A549 (cell line): Measurements from ENCODE around the gene EDARADD. TPM values are rescaled to one million over a fixed set of nuclear protein-coding genes. Genes with fewer than 3 reads are reported as not detected.
"Not testable (repeated sequence)": the region's sequence is repeated elsewhere in the genome, so short reads cannot be mapped to it uniquely, and the experiment has no call there.

Source experiments
- ATAC-seq, 2 experiments: fragments of 200-7000 bp in 1 of 2; fragments of >200 bp in 1 of 2; cut with Nextera tagmentation in 1 of 2; cut with Tn5 transposase in 1 of 2; 3 replicates each; pipeline versions ENCODE4 v1.8.0 to v1.9.1; 2018 to 2020; ENCODE audit warnings: mild to moderate bottlenecking in 1 of 2, moderate library complexity in 1 of 2
- CTCF ChIA-PET: fragments of 300-600 bp; sonication (Branson Sonifier 250); formaldehyde crosslinking; extraction: SDS; loops from one replicate; lab custom pipeline; 2021; ENCODE audit warnings: antibody characterized with exemption, inconsistent platforms; lab: Yijun Ruan, JAX
- POLR2A ChIA-PET: fragments of 350-600 bp; formaldehyde crosslinking; extraction: SDS; loops from one replicate; lab custom pipeline; 2021; ENCODE audit warnings: antibody characterized with exemption, inconsistent platforms; lab: Yijun Ruan, JAX
- DNase-seq, 2 experiments: peaks; one replicate each; pipeline versions ENCODE4 v3.0.0 to v3.0.0-alpha.2; 2011 to 2016; ENCODE audit warnings: low read depth in 1 of 2, low spot score in 1 of 2
- FAIRE-seq: peaks from 2 replicates; lab custom pipeline; 2011; peaks lifted over from hg19 to GRCh38; lab: Jason Lieb, UNC
- H3K27ac ChIP-seq, 2 experiments: fragments of >200 bp; sonication (Bioruptor Twin); formaldehyde crosslinking; 3 replicates each; pipeline ENCODE4 v1.5.1; 2016 to 2017
- H3K4me1 ChIP-seq: fragments of >200 bp; sonication (Bioruptor Twin); formaldehyde crosslinking; 3 replicates; pipeline ENCODE4 v1.6.1; 2016
- H3K4me2 ChIP-seq: fragments of >200 bp; sonication (Bioruptor Twin); formaldehyde crosslinking; 3 replicates; pipeline ENCODE4 v1.6.1; 2016
- H3K4me3 ChIP-seq: fragments of >200 bp; sonication (Bioruptor Twin); formaldehyde crosslinking; 3 replicates; pipeline ENCODE4 v1.5.1; 2016
- H3K9me3 ChIP-seq: fragments of >200 bp; sonication (Bioruptor Twin); formaldehyde crosslinking; 3 replicates; pipeline ENCODE4 v1.6.1; 2016
- EP300 ChIP-seq, 2 experiments: fragments of >200 bp; sonication (Bioruptor Twin); formaldehyde crosslinking; IDR thresholded peaks; 2 replicates in 1 of 2; 3 replicates in 1 of 2; pipeline ENCODE4 v1.6.1; 2016 to 2017
- FOSL2 ChIP-seq, 2 experiments: fragments of 450-650 bp in 1 of 2; fragments of >200 bp in 1 of 2; sonication (Bioruptor Twin) in 1 of 2; formaldehyde crosslinking; IDR thresholded peaks; 2 replicates each; pipeline versions ENCODE4 v1.5.0 to v1.6.1; 2016 to 2020; ENCODE audit warnings: mild to moderate bottlenecking in 1 of 2, moderate library complexity in 1 of 2
- FOXS1 ChIP-seq: fragments of 250-450 bp; sonication (Bioruptor Pico); IDR thresholded peaks from 2 replicates; pipeline ENCODE4 v1.5.0; 2020; ENCODE audit warnings: mild to moderate bottlenecking, moderate library complexity
- HDAC2 ChIP-seq: fragments of 200-600 bp; sonication (generic); IDR thresholded peaks from 2 replicates; pipeline ENCODE4 v1.6.1; 2016
- HEYL ChIP-seq: fragments of 250-450 bp; sonication (Bioruptor Pico); IDR thresholded peaks from 2 replicates; pipeline ENCODE4 v1.8.0; 2021; ENCODE audit warnings: mild to moderate bottlenecking, moderate library complexity
- HOXB13 ChIP-seq: fragments of 250-450 bp; sonication (Bioruptor Pico); IDR thresholded peaks from 2 replicates; pipeline ENCODE4 v1.5.0; 2020; ENCODE audit warnings: low read depth, mild to moderate bottlenecking, moderate library complexity
- JUN ChIP-seq, 2 experiments: fragments of >200 bp; sonication (Bioruptor Twin); formaldehyde crosslinking; IDR thresholded peaks; 2 replicates in 1 of 2; 3 replicates in 1 of 2; pipeline ENCODE4 v1.6.1; 2016 to 2017
- RAD21 ChIP-seq, 2 experiments: fragments of >200 bp in 1 of 2; sonication (Bioruptor Twin) in 1 of 2; formaldehyde crosslinking in 1 of 2; IDR thresholded peaks in 1 of 2; conservative IDR thresholded peaks in 1 of 2; 2 replicates in 1 of 2; 3 replicates in 1 of 2; pipeline ENCODE4 v1.6.1; 2012 to 2018; ENCODE audit warnings: inconsistent platforms in 1 of 2
- ZC3H11A ChIP-seq: fragments of 450-650 bp; IDR thresholded peaks from 2 replicates; pipeline ENCODE4 v1.6.1; 2014; ENCODE audit warnings: antibody characterized with exemption, mild to moderate bottlenecking
- ZNF302 ChIP-seq: fragments of 250-450 bp; sonication (Bioruptor Pico); IDR thresholded peaks from 2 replicates; pipeline ENCODE4 v1.9.0; 2021; ENCODE audit warnings: inconsistent platforms, mild to moderate bottlenecking, moderate library complexity
- ZSCAN20 ChIP-seq: fragments of 250-450 bp; sonication (Bioruptor Pico); IDR thresholded peaks from 2 replicates; pipeline ENCODE4 v1.8.0; 2022; ENCODE audit warnings: mild to moderate bottlenecking, moderate library complexity
- WGBS: methylation state at CpG from one replicate; pipeline ENCODE4 v1.1.6; 2017; ENCODE audit errors: missing lambda C conversion rate; 5-methylcytosine and 5-hydroxymethylcytosine counted together
- polyA plus RNA-seq, 4 experiments: library from polyadenylated mRNA; depleted of rRNA in 3 of 4; stranded (reverse); fragments of >200 nt; fragmentation: RNase III in 1 of 4; extraction: RNeasy Plus Mini Kit Qiagen cat#74134 plus additional on column Dnase treatment in 1 of 4; gene quantifications; 2 replicates in 3 of 4; 3 replicates in 1 of 4; pipeline ENCODE4 v1.2.3, GENCODE V29; 2011 to 2017
- TF ChIP-seq, protein P1 (sequence below): IDR thresholded peaks from 2 replicates; pipeline ENCODE4 v1.6.1; 2012
- TF ChIP-seq, protein P2 (sequence below): fragments of >200 bp; sonication (Bioruptor Twin); formaldehyde crosslinking; IDR thresholded peaks from 3 replicates; pipeline ENCODE4 v1.6.1; 2016
- TF ChIP-seq, protein P3 (sequence below): IDR thresholded peaks from 2 replicates; pipeline ENCODE4 v1.6.1; 2012; ENCODE audit warnings: low read depth, borderline replicate concordance

The EDARADD gene
- polyA plus RNA-seq, 2 of the 4 experiments (the other 2 are of a cell fraction): 2.1 to 5.8 TPM

DNA sequence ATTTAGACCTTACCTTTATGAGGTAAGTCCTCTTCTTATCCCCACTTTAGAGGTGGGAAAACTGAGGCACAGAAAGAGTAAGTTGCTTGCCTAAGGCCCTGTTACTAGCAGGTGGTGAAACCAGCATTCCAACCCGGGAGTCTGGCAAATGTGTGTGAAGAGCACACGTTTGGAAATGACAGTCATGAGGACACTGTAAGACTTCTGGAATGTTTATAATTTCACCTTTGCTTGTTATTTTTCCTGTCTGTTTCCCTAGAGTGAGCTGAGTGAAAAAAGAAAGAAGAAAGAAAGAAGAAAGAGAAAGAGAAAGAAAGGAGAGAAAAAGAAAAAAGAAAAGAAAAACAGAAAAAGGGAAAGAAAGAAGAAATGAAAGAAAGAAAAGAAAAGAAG lies 108.5 kb downstream of the EDARADD start:
- POLR2A ChIA-PET: interaction anchor here (0.7 to 1.1 kb wide), 3 partner anchors 15 to 118 kb away, joined by 3 to 10 read pairs (median 3); no protein-coding TSS in a partner anchor
- FAIRE-seq: no peak
- WGBS: 2% methylated on average over 2 of the region's 2 CpGs
- Histone ChIP-seq H3K4me2 (peak overlapping the region; percentile 81), H3K4me1 (peaks cover 17% of the 10 kb centered on the region), H3K4me3 (peak overlapping the region; percentile 27; the same call in 2 of the 3 replicates), H3K9me3 (no peaks in the 10 kb centered on the region), H3K27ac (peak overlapping the region; percentile 76 to 83)
- TF ChIP-seq RAD21 (conservative IDR thresholded peaks at IDR 0.05 in 1 of 2, IDR thresholded peaks at IDR 0.05 in 1 of 2) (no peak), EP300 (IDR thresholded peaks at IDR 0.05) (no peak), HDAC2 (peak; percentile 95), ZNF302 (no peak), FOXS1 (CRISPR knock-in tag) (0 out of 2 replicates have a peak, but pooled peaks have one; percentile 35), FOSL2 (IDR thresholded peaks at IDR 0.05) (no peak), FOSL2 (CRISPR knock-in tag; IDR thresholded peaks at IDR 0.05) (peak; percentile 13; the same call in 1 of the 2 replicates)
- TF ChIP-seq, protein P1, sequence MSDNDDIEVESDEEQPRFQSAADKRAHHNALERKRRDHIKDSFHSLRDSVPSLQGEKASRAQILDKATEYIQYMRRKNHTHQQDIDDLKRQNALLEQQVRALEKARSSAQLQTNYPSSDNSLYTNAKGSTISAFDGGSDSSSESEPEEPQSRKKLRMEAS: 0 out of 2 replicates have a peak, but pooled peaks have one; percentile 27
- CTCF ChIA-PET: interaction anchor here (0.6 to 2.0 kb wide), 6 partner anchors 8 to 394 kb away, joined by 3 to 8 read pairs (median 4); partner anchors contain the start of gene LGALS8
- peak in 1 of 2 experiments; percentile 21; a peak in 2 of 6 replicates for ATAC-seq
- DNase-seq: peak in 1 of 2 experiments; percentile 70

DNA sequence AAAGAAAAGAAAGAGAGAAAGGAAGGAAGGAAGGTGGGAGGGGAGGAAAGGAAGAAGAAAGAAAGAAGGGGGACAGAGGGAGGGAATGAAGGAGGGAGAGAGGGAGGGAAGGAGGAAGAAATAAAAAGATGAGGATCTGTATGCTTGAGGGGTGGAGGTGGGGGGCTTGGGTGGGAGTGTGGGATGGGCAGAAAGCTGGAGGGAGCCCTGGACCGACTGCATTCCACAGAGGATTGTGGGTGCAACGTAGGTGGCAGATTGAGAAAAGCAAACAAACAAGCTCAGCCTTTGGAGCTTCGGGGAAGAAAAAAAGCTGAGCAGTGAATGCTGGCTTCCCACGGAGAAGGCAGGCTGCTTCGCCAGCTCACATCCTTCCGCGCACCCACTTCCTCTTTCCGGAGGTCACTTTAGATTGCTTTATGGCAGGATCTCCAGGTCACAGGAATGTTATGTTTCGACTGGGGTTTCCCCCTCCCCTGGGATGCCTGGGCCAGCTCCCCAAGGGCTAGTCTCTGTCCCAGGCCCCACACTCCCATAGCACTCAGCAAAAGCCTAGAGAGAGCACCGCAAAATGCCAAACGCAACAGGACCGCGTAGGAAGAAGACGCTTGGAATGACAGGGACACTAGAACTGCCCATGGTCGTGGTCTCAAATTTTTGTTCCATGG lies 109.0 kb downstream of the EDARADD start:
- WGBS: 12% methylated on average over 15 of the region's 15 CpGs
- ChIA-PET POLR2A (interaction anchor here (0.7 to 1.1 kb wide), 3 partner anchors 14 to 119 kb away, joined by 3 to 10 read pairs (median 3); no protein-coding TSS in a partner anchor), CTCF (interaction anchor here (0.6 to 2.0 kb wide), 6 partner anchors 9 to 394 kb away, joined by 3 to 8 read pairs (median 4); partner anchors contain the start of gene LGALS8)
- FAIRE-seq (no peak), ATAC-seq (peak; percentile 92 to 93), DNase-seq (peak; percentile 60 to 86)
- TF ChIP-seq, protein P1: peak; percentile 39
- peak in 1 of 2 experiments; percentile 41; a peak in 2 of 5 replicates for TF ChIP-seq JUN (IDR thresholded peaks at IDR 0.05)
- no peak for TF ChIP-seq HDAC2
- peak; percentile 19 to 24; a peak in 1 of 5 replicates for TF ChIP-seq EP300 (IDR thresholded peaks at IDR 0.05)
- TF ChIP-seq, protein P2, sequence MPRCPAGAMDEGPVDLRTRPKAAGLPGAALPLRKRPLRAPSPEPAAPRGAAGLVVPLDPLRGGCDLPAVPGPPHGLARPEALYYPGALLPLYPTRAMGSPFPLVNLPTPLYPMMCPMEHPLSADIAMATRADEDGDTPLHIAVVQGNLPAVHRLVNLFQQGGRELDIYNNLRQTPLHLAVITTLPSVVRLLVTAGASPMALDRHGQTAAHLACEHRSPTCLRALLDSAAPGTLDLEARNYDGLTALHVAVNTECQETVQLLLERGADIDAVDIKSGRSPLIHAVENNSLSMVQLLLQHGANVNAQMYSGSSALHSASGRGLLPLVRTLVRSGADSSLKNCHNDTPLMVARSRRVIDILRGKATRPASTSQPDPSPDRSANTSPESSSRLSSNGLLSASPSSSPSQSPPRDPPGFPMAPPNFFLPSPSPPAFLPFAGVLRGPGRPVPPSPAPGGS: peak; percentile 46; the same call in 1 of the 3 replicates
- TF ChIP-seq, protein P3, sequence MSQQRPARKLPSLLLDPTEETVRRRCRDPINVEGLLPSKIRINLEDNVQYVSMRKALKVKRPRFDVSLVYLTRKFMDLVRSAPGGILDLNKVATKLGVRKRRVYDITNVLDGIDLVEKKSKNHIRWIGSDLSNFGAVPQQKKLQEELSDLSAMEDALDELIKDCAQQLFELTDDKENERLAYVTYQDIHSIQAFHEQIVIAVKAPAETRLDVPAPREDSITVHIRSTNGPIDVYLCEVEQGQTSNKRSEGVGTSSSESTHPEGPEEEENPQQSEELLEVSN: 0 out of 2 replicates have a peak, but pooled peaks have one; percentile 29
- no peak for TF ChIP-seq ZC3H11A
- peak overlapping the region; percentile 81 for H3K4me2 ChIP-seq
- peak overlapping the region; percentile 27 for H3K4me3 ChIP-seq
- peak overlapping the region; percentile 76 to 83 for H3K27ac ChIP-seq
- no peaks in the 10 kb centered on the region for H3K9me3 ChIP-seq
- H3K4me1 ChIP-seq: peaks cover 17% of the 10 kb centered on the region

DNA sequence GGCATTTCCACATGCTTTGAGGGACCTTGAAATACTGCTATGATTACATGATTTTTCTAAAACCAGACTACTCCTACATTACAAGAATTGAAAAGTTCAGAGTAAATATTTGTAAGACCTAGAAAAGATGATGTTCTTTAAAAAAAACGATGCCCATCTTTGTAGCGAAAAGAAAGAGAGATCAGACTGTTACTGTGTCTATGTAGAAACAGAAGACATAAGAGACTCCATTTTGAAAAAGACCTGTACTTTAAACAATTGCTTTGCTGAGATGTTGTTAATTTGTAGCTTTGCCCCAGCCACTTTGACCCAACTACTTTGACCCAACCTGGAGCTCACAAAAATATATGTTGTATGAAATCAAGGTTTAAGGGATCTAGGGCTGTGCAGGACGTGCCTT lies 110.3 kb downstream of the EDARADD start:
- H3K27ac ChIP-seq, H3K4me2 ChIP-seq, DNase-seq, ATAC-seq, H3K4me3 ChIP-seq, FAIRE-seq, POLR2A ChIA-PET, H3K9me3 ChIP-seq: not testable (repeated sequence)
- H3K4me1 ChIP-seq: peaks cover 17% of the 10 kb centered on the region
- WGBS: 84% methylated on average over 3 of the region's 3 CpGs
- peak; percentile 71; the same call in 1 of the 2 replicates for TF ChIP-seq HOXB13 (CRISPR knock-in tag)
- TF ChIP-seq HEYL (CRISPR knock-in tag): peak; percentile 82; the same call in 1 of the 2 replicates
- TF ChIP-seq ZSCAN20: peak; percentile 71
- TF ChIP-seq ZNF302: peak; percentile 39; the same call in 1 of the 2 replicates
- CTCF ChIA-PET: interaction anchor here (0.7 kb wide), 1 partner anchor 14 kb away, joined by 3 read pairs; no protein-coding TSS in a partner anchor
